ENCODE data around the gene PAPPA. TPM values are rescaled to one million over a fixed set of nuclear protein-coding genes. Genes with fewer than 3 reads are reported as not detected.

Gene PAPPA
- total RNA-seq, 2 donors from 2014 or later: 1.8 to 5.7 TPM

DNA sequence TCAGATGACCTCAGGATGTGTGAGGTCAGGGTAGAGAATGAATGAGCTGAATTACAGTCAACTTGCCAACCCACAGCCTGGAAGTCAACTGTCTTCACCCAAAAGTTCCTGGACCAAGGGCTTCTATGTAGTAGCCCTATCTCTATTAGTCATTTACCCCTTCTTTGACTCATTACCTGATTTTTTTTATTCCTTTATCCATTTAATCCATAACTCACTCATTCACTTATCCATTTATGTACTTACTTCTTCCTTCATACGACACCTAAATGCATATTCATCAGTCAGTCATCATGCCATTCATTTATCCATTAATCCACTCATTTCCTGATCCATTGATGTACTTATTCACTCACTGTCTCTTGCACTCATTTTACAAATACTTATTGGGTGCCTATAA, 212.7 kb downstream of the PAPPA start:
- Histone ChIP-seq H3K4me3 (no peak overlapping the region), H3K27me3 (no peaks in the 10 kb centered on the region), H3K9me3 (no peaks in the 10 kb centered on the region), H3K36me3 (no peaks in the 10 kb centered on the region), H3K4me1 (peaks cover 0 to 9% of the 10 kb centered on the region in 2 donors), H3K27ac (no peak overlapping the region)
- no peak for DNase-seq (ENCODE audit: low spot score)
- TF ChIP-seq, protein P1, sequence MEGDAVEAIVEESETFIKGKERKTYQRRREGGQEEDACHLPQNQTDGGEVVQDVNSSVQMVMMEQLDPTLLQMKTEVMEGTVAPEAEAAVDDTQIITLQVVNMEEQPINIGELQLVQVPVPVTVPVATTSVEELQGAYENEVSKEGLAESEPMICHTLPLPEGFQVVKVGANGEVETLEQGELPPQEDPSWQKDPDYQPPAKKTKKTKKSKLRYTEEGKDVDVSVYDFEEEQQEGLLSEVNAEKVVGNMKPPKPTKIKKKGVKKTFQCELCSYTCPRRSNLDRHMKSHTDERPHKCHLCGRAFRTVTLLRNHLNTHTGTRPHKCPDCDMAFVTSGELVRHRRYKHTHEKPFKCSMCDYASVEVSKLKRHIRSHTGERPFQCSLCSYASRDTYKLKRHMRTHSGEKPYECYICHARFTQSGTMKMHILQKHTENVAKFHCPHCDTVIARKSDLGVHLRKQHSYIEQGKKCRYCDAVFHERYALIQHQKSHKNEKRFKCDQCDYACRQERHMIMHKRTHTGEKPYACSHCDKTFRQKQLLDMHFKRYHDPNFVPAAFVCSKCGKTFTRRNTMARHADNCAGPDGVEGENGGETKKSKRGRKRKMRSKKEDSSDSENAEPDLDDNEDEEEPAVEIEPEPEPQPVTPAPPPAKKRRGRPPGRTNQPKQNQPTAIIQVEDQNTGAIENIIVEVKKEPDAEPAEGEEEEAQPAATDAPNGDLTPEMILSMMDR (IDR thresholded peaks at IDR 0.05): no peak

DNA sequence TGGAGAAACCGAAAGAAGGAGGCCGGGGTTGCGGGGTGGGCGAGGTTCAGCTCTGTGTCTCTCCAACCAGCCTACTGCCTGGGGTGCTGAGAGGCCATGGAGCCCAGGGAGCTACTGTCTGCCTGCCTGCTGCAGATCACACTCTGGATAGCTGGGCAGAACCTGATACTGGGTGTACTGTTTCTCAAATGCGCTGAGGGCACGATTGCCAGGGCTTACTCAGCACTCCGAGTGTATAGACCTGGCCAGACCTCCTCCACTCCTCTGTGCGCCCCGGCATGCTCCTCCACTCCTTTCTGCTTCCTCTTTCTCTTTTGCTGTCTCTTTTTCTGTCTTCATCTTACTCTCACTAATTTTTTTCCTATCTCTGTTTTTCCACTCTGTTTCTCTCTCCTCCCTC, 215.1 kb downstream of the PAPPA start:
- Histone ChIP-seq H3K9me3 (no peaks in the 10 kb centered on the region), H3K27me3 (no peaks in the 10 kb centered on the region), H3K4me3 (no peak overlapping the region), H3K27ac (no peak overlapping the region), H3K36me3 (no peaks in the 10 kb centered on the region), H3K4me1 (peaks cover 0 to 9% of the 10 kb centered on the region in 2 donors)
- TF ChIP-seq, protein P1 (IDR thresholded peaks at IDR 0.05): no peak
- DNase-seq (ENCODE audit: low spot score): no peak

DNA sequence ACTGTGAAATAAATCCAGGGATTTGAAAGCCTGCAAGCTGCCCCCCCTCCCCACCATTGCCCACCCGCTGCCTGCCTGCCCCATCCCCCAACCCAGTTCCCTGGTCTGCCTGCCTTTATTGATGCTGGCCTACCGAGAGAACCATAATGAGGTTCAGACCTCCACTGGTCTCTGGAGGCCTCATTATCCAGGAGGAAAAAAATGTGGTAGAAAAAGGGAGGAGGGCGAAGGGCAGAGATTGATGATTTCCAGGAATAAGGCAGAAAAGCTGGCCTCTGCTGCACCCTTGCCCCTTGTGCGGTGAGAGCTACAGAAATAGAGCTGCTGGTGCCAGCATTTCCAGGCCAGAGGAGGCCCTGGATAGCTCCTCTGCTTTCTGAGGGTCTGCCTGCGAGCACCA, 216.1 kb downstream of the PAPPA start:
- H3K27me3 ChIP-seq: no peaks in the 10 kb centered on the region
- H3K4me1 ChIP-seq: peaks cover 0 to 5% of the 10 kb centered on the region in 2 donors
- H3K9me3 ChIP-seq: no peaks in the 10 kb centered on the region
- TF ChIP-seq, protein P1 (IDR thresholded peaks at IDR 0.05): no peak
- H3K36me3 ChIP-seq: no peaks in the 10 kb centered on the region
- no peak overlapping the region for H3K27ac ChIP-seq
- no peak for DNase-seq (ENCODE audit: low spot score)
- H3K4me3 ChIP-seq: no peak overlapping the region

DNA sequence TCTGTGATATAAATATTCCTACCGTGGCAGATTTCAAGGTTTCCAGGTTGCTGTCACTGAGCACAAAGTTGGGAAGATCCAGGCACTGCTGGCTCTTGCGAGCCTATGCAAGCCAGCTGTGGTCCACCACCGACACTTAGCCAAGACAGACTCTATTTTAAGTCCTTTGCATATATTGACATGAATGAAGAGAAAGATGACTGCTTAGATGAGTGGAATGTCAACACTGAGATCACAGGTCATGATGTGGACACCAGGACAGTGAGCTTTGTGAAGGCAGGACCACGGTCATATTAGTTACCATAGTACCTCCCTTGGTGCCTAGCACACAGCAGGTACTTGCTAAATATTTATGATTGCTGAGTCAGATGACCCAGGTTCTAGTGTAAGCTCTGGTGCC, 217.0 kb downstream of the PAPPA start:
- no peaks in the 10 kb centered on the region for H3K27me3 ChIP-seq
- DNase-seq (ENCODE audit: low spot score): no peak
- TF ChIP-seq, protein P1 (IDR thresholded peaks at IDR 0.05): no peak

DNA sequence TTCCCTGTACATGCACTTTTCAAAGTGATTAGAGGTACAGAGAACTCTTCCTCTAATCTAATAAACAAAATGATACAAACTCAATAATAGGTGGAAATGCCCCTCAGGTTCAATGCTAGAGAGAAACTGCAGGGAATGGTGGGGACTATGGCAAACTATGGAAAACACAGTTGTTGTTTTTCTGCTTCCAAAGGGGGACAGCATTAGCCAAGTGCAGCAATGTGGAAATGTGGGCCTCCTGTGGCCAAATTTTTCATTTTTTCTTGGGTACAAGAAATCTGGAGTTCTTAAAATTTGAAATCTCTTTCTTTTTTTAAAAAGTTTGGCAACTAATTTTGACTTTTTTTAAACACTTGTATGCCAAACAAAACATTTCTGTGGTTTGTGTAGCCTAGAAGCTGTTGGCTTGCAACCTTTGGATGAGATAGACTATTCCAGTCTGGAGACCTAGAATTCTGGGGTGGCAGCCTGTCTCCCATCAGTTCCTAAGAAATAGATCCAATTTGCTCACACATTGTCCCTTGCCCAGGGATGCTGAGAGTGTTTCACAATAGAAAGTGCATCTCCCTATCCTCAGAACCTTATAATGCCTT, 218.6 kb downstream of the PAPPA start:
- TF ChIP-seq, protein P1 (IDR thresholded peaks at IDR 0.05): no peak
- Histone ChIP-seq H3K9me3 (no peaks in the 10 kb centered on the region), H3K4me1 (no peaks in the 10 kb centered on the region), H3K36me3 (no peaks in the 10 kb centered on the region), H3K27ac (no peak overlapping the region), H3K4me3 (no peak overlapping the region), H3K27me3 (no peaks in the 10 kb centered on the region)
- DNase-seq (ENCODE audit: low spot score): no peak

More for the DNA sequence above, 217.0 kb downstream of the PAPPA start:
- Histone ChIP-seq H3K27ac (no peak overlapping the region), H3K36me3 (no peaks in the 10 kb centered on the region), H3K4me1 (no peaks in the 10 kb centered on the region), H3K9me3 (no peaks in the 10 kb centered on the region), H3K4me3 (no peak overlapping the region)

DNA sequence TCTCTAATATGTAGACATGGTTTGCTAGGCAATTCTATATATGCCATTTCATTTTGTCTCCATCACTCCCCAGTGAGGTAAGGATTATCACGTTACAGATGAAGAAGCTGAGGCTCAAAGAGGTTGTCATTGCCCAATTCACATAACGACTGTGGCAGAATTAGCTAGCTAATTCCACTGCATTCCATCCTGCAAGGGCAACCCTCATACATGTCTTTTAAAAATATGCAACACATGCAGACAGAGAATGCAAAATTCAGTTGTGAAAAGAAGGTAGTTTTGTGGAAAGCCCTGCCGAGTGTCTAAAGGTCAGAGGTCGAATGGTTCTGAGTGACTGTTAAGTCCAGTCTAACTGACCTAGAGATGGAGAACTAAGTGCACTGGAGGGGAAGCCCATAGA, 219.2 kb downstream of the PAPPA start:
- DNase-seq (ENCODE audit: low spot score): no peak
- H3K36me3 ChIP-seq: no peaks in the 10 kb centered on the region
- H3K27ac ChIP-seq: no peak overlapping the region
- TF ChIP-seq, protein P1 (IDR thresholded peaks at IDR 0.05): no peak
- no peaks in the 10 kb centered on the region for H3K4me1 ChIP-seq
- no peaks in the 10 kb centered on the region for H3K27me3 ChIP-seq
- H3K4me3 ChIP-seq: no peak overlapping the region
- H3K9me3 ChIP-seq: no peaks in the 10 kb centered on the region
